Lower leg skin (tissue), 4 donors: ENCODE data around the gene CLN6. TPM values are rescaled to one million over a fixed set of nuclear protein-coding genes. Genes with fewer than 3 reads are reported as not detected.
"Not testable (repeated sequence)": the region's sequence is repeated elsewhere in the genome, so short reads cannot be mapped to it uniquely, and the experiment has no call there.

Source experiments
- DNase-seq, 2 donors: peaks; one replicate each; pipeline ENCODE4 v3.0.0-alpha.2; 2019; ENCODE audit warnings: low spot score in 2 of 2
- H3K4me3 ChIP-seq: fragments of 200-600 bp; sonication (generic); 2 replicates; pipeline ENCODE4 v1.5.1; 2017; ENCODE audit warnings: mild to moderate bottlenecking, low read depth; ENCODE audit not compliant: poor library complexity, severe bottlenecking
- POLR2A ChIP-seq, 2 donors: fragments of 450-650 bp; IDR thresholded peaks; one replicate each; pipeline ENCODE4 v1.6.1; 2016 to 2017; ENCODE audit warnings: antibody characterized with exemption in 2 of 2, mild to moderate bottlenecking in 1 of 2, moderate library complexity in 1 of 2
- WGBS, 2 donors: methylation state at CpG; one replicate each; pipeline ENCODE4 v1.1.5; 2018; 5-methylcytosine and 5-hydroxymethylcytosine counted together
- intact Hi-C: fragments of 100-400 bp; cut with DNase I; formaldehyde crosslinking; loops from one replicate; pipeline ENCODE4 v1.15.0; 2023; ENCODE audit warnings: low total_unique reads
- total RNA-seq, 4 donors: library from RNA; depleted of rRNA; stranded (reverse); fragments of >200 nt; gene quantifications; one replicate each; pipeline ENCODE4 v1.1.0, GENCODE V29; 2016
- TF ChIP-seq, protein P1 (sequence below), 3 donors: fragments of 450-650 bp; IDR thresholded peaks; one replicate each; pipeline ENCODE4 v1.5.1; 2016; ENCODE audit warnings: antibody characterized with exemption in 3 of 3, mild to moderate bottlenecking in 3 of 3, moderate library complexity in 2 of 3

The CLN6 gene
- total RNA-seq, 4 donors from 2014 or later: 9.9 to 22.5 (median 15.1) TPM

DNA sequence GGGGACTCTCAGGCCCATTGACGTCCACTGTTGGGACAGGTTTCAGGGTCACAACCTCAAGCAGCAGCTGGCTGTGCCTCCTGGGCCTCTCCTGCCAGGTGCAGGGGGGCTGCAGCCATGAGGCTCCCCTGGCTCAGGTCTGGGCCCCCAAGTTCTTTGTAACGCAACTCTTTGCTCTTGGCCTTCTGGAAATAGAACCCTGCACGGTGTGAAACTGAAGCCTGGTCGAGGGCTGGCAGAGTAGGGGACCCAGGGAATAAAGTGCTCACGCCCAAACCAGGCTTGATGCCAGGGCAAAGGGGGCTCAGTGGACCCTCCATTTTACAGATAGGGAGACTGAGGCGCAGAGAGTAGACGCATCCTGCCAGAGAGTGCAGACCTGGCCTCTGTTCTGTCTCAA lies 25.2 kb downstream of the CLN6 start:
- no peak for TF ChIP-seq POLR2A (IDR thresholded peaks at IDR 0.05)
- TF ChIP-seq, protein P1, sequence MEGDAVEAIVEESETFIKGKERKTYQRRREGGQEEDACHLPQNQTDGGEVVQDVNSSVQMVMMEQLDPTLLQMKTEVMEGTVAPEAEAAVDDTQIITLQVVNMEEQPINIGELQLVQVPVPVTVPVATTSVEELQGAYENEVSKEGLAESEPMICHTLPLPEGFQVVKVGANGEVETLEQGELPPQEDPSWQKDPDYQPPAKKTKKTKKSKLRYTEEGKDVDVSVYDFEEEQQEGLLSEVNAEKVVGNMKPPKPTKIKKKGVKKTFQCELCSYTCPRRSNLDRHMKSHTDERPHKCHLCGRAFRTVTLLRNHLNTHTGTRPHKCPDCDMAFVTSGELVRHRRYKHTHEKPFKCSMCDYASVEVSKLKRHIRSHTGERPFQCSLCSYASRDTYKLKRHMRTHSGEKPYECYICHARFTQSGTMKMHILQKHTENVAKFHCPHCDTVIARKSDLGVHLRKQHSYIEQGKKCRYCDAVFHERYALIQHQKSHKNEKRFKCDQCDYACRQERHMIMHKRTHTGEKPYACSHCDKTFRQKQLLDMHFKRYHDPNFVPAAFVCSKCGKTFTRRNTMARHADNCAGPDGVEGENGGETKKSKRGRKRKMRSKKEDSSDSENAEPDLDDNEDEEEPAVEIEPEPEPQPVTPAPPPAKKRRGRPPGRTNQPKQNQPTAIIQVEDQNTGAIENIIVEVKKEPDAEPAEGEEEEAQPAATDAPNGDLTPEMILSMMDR (IDR thresholded peaks at IDR 0.05): no peak
- intact Hi-C loops: loop anchor here (5.0 kb wide), 1 partner anchor 1793 kb away; no protein-coding TSS in a partner anchor
- 89 to 93% methylated on average over 7 of the region's 7 CpGs for WGBS, 2 donors
- DNase-seq: peak in 1 of 2 donors; percentile 75
- no peak overlapping the region for H3K4me3 ChIP-seq

DNA sequence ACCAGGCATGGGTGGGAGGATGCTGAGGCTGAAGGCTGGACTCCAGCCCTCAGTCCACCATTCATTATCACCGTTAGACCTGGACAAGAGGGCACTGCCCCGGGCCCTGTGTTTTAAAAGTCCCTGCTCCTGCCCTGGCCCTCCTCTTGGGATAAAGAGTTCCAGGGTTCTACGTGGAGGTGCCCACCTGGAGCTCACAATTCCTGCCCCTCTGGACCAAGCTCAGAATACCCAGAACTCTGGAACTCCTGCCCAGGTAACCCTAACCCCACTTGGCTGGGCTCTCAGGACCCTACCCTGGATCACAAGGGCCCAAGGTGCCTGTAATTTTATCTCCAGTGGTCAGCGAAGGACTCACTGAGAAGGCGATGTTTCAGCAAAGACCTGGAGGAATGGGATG lies 25.6 kb downstream of the CLN6 start:
- no peak for TF ChIP-seq POLR2A (IDR thresholded peaks at IDR 0.05)
- TF ChIP-seq, protein P1 (IDR thresholded peaks at IDR 0.05): no peak
- intact Hi-C loops: loop anchor here (5.0 kb wide), 1 partner anchor 1793 kb away; no protein-coding TSS in a partner anchor
- peak in 1 of 2 donors; percentile 57 for DNase-seq
- H3K4me3 ChIP-seq: no peak overlapping the region
- 94 to 96% methylated on average over 4 to 5 of the region's 5 CpGs for WGBS, 2 donors

DNA sequence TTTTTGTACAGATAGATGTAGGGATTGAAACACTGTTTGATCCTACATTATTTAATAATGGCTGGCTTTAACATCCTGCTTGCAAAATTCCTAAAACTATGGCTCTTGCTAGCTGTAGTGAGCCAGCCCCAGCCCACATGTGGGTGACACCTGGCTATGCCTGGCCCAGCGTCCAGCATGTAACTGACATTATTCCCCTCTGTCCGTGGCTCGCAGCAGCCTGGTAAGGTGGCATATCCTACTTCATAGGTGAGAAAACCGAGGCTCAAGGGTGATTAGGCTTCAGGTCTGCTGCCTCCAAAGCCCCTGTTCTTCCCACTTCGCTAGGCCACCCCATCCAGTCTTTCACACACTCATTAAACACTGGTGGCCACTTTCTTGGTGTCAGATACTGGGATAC lies 26.0 kb downstream of the CLN6 start:
- DNase-seq: peak in 1 of 2 donors; percentile 20
- H3K4me3 ChIP-seq: no peak overlapping the region
- no peak for TF ChIP-seq POLR2A (IDR thresholded peaks at IDR 0.05)
- TF ChIP-seq, protein P1 (IDR thresholded peaks at IDR 0.05): no peak
- 93 to 97% methylated on average over 5 of the region's 5 CpGs for WGBS, 2 donors
- intact Hi-C loops: loop anchor here (5.0 kb wide), 1 partner anchor 1794 kb away; no protein-coding TSS in a partner anchor

DNA sequence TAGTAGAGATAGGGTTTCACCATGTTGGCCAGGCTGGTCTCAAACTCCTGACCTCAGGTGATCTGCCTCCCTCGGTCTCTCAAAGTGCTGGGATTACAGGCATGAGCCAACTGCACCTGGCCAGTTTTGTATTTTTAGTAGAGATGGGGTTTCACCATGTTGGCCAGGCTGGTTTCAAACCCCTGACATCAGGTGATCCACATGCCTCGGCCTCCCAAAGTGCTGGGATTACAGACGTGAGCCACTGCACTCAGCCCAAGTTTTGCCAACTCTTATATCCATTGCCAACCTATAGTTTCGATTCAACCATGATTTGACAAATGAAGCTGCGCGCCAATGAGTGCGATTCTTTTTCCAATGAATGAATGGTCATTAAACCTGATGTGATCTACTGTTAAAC lies 26.5 kb downstream of the CLN6 start:
- intact Hi-C loops: loop anchor here (5.0 kb wide), 1 partner anchor 1794 kb away; no protein-coding TSS in a partner anchor
- DNase-seq: peak in 1 of 2 donors; percentile 59
- H3K4me3 ChIP-seq: not testable (repeated sequence)
- WGBS, 2 donors: 95% methylated on average over 7 of the region's 7 CpGs

DNA sequence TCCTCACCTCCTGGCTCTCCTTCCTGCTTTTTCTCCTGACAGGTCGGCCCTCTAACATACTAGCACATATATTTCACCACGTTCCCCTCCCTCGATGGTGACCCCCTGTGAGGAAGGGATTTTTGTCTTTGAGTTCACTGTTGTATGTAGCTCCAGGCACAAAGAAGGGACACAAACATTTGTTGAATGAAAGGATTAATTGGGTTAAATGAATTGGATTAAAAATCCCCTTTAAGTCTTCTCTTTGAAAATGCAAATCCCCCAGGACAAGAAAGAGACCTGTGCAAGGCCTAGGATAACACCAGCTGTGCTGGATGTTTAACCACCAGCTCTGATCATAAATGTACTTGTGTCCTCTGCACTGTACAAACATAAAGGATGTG lies 27.7 kb downstream of the CLN6 start:
- no peak overlapping the region for H3K4me3 ChIP-seq
- WGBS, 2 donors: 68% methylated on average over 3 of the region's 3 CpGs
- intact Hi-C loops: loop anchor here (5.0 kb wide), 1 partner anchor 1795 kb away; no protein-coding TSS in a partner anchor
- DNase-seq: no peak
- TF ChIP-seq, protein P1 (IDR thresholded peaks at IDR 0.05): no peak
- TF ChIP-seq POLR2A (IDR thresholded peaks at IDR 0.05): no peak

DNA sequence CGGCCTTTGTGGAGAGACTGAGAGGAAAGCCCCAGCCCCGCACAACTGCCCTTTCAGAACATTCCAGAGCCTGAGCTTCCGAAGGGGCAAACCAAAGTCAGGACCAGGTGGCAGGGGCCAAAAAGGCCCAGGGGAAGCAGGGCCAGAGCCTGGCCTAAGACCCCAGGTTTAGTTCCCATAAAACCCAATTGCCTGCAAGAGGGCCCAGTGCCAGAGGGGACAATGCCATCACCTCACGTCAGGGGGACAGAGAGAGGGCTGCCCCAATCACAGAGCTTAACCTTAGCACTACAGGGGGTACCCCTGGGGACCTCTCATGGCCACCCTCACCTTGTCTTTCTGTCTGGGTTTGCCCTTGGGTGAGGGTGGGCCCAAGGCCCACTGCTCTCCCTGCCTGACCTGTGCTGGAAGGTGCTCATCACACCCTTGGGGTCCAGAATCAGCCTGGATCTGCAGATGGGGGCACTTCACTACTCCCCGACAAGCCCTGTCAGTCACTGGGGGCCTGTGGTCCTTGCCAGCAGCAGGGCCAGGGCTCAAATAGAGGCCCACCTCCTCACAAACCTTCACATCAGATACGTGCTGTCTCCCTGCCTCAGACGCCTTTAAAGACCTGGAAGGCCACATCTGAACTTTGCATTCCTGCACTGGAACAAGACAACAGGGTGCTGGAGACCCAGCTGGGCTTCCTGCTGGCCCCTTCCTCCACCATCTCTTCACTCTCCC lies 28.2 kb downstream of the CLN6 start:
- intact Hi-C loops: loop anchor here (5.0 kb wide), 1 partner anchor 1796 kb away; no protein-coding TSS in a partner anchor
- H3K4me3 ChIP-seq: no peak overlapping the region
- DNase-seq: peak in 1 of 2 donors; percentile 70
- no peak for TF ChIP-seq POLR2A (IDR thresholded peaks at IDR 0.05)
- TF ChIP-seq, protein P1 (IDR thresholded peaks at IDR 0.05): no peak
- WGBS, 2 donors: 91 to 96% methylated on average over 6 of the region's 7 CpGs
